IPS-20b (cell line): ENCODE data around the gene IFT20.

Experiments
- H3K27ac ChIP-seq: one replicate; pipeline ENCODE4 v1.5.1; 2013; ENCODE audit warnings: low read length
- H3K27me3 ChIP-seq: 2 replicates; pipeline ENCODE4 v1.6.1; 2013; ENCODE audit warnings: mild to moderate bottlenecking, low read length, inconsistent platforms; ENCODE audit not compliant: insufficient read depth
- H3K36me3 ChIP-seq: 2 replicates; pipeline ENCODE4 v1.6.1; 2013; ENCODE audit warnings: low read depth, mild to moderate bottlenecking, inconsistent platforms, low read length, moderate library complexity; ENCODE audit not compliant: insufficient read depth
- H3K4me1 ChIP-seq: 2 replicates; pipeline ENCODE4 v1.6.1; 2013; ENCODE audit warnings: mild to moderate bottlenecking, control low read depth, inconsistent platforms, low read length, moderate library complexity; ENCODE audit not compliant: insufficient read depth
- H3K4me3 ChIP-seq: 2 replicates; pipeline ENCODE4 v1.5.1; 2013; ENCODE audit warnings: mild to moderate bottlenecking, low read length, inconsistent platforms
- H3K9ac ChIP-seq: 2 replicates; pipeline ENCODE4 v1.6.1; 2013; ENCODE audit warnings: low read depth, mild to moderate bottlenecking, inconsistent platforms, low read length, moderate library complexity
- H3K9me3 ChIP-seq: 2 replicates; pipeline ENCODE4 v1.6.1; 2013; ENCODE audit warnings: mild to moderate bottlenecking, low read depth, low read length, inconsistent platforms; ENCODE audit not compliant: insufficient read depth

Gene IFT20, protein sequence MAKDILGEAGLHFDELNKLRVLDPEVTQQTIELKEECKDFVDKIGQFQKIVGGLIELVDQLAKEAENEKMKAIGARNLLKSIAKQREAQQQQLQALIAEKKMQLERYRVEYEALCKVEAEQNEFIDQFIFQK

DNA sequence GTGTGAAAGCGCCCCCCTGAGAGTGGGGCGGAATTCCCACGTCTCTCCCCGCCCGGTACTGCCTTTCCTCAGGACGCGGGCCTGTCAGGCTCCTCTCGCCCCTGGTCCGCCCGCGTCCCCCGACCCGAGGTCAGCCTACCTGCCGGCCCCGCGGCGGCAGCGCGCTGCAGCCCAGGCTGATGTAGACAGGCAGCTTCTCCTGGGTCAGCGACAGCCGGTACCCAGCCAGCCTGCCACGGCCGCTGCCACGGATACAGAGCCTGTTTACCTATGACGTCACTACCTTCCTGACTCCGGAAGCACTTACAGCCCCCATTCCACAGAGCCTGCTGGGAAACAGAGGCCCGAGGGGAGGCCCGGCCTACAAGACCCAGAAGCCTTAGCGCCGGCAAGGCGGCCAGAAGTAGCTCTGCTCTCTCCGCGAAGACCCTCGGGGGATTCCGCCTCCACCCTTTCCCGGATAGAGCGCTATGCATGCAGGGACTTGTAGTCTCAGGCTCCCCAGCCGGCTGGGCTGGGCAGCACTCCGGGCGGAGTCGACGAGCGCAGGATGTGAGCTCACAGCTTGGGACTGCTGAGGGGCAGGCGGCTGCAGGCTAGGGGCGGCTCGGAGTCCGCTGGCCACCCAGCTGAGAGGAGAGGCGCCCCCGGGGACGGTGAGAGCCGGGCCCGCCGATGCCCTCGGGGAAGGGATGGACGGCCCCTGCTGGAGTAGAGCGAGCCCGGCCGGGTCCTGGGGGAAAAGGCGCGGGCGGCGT, at the start of gene IFT20, which contains the start of gene TNFAIP1:
IFT20 (minus strand) TSS at position 272 of the 758 bp plus-strand sequence. CDS start 3,487 bp downstream, outside the sequence.
TNFAIP1 (plus strand) TSS at position 561 of the 758 bp plus-strand sequence. CDS start 3,761 bp downstream, outside the sequence.
- Histone ChIP-seq H3K27ac (no peak within 1 kb of the TSS), H3K36me3 (peaks cover 7% of the 10 kb centered on the region; the same call in 1 of the 2 replicates), H3K9me3 (no peaks in the 10 kb centered on the region), H3K4me1 (peaks cover 8% of the 10 kb centered on the region), H3K9ac (peak within 1 kb of the TSS; percentile 77; the same call in 1 of the 2 replicates), H3K4me3 (peak within 1 kb of the TSS; percentile 92), H3K27me3 (no peaks in the 10 kb centered on the region)

DNA sequence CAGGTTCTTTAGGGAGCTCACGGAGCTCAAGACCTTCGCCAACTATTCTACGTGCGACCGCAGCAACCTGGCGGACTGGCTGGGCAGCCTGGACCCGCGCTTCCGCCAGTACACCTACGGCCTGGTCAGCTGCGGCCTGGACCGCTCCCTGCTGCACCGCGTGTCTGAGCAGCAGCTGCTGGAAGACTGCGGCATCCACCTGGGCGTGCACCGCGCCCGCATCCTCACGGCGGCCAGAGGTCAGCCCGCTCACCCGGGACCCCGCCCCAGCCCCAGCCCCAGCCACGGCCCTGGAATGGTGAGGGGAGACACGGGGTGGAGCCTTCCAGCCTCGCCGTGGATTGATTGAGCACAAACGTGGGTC, 49.7 kb upstream of the IFT20 start:
- Histone ChIP-seq H3K36me3 (no peaks in the 10 kb centered on the region), H3K9me3 (no peaks in the 10 kb centered on the region), H3K27me3 (peaks cover 69% of the 10 kb centered on the region), H3K4me1 (no peaks in the 10 kb centered on the region), H3K4me3 (peak overlapping the region; percentile 76), H3K27ac (no peak overlapping the region), H3K9ac (no peak overlapping the region)

DNA sequence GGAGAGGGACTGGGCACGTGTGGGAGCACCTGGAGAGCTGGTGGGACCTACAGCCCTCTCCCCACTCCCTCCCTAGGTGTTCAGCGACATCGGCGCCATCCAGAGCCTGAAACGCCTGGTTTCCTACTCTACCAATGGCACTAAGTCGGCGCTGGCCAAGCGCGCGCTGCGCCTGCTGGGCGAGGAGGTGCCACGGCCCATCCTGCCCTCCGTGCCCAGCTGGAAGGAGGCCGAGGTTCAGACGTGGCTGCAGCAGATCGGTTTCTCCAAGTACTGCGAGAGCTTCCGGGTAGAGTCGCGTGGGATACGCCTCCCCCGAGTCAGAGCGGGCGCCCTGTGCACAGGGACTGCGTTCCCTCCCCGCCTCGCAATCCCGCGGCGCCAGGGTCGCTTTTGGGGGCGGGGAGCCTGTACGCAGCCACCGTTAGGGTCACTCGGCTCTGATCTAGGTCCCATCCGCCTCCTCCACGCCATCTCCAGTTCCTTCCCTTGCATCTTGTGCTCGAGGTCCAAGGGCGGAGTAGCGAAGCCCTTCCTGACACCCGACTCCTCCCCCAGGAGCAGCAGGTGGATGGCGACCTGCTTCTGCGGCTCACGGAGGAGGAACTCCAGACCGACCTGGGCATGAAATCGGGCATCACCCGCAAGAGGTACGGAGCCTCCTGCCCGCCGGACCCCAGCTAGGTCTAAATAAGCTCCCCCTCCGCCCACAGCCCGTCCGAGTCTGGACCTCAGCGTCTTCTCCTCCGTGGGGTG, 49.2 kb upstream of the IFT20 start:
- Histone ChIP-seq H3K4me1 (no peaks in the 10 kb centered on the region), H3K9ac (peak overlapping the region; percentile 39; the same call in 1 of the 2 replicates), H3K36me3 (no peaks in the 10 kb centered on the region), H3K27ac (no peak overlapping the region), H3K4me3 (peak overlapping the region; percentile 76), H3K9me3 (no peaks in the 10 kb centered on the region), H3K27me3 (peaks cover 75% of the 10 kb centered on the region)

DNA sequence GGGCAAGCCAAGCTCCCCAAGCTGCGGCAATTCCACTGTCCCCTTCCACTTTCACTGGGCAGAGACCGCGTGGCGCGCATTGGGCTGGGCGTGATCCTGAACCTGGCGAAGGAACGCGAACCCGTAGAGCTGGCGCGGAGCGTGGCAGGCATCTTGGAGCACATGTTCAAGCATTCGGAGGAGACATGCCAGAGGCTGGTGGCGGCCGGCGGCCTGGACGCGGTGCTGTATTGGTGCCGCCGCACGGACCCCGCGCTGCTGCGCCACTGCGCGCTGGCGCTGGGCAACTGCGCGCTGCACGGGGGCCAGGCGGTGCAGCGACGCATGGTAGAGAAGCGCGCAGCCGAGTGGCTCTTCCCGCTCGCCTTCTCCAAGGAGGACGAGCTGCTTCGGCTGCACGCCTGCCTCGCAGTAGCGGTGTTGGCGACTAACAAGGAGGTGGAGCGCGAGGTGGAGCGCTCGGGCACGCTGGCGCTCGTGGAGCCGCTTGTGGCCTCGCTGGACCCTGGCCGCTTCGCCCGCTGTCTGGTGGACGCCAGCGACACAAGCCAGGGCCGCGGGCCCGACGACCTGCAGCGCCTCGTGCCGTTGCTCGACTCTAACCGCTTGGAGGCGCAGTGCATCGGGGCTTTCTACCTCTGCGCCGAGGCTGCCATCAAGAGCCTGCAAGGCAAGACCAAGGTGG, 46.0 kb upstream of the IFT20 start:
- H3K9me3 ChIP-seq: no peaks in the 10 kb centered on the region
- H3K4me1 ChIP-seq: no peaks in the 10 kb centered on the region
- no peak overlapping the region for H3K27ac ChIP-seq
- H3K9ac ChIP-seq: no peak overlapping the region
- peak overlapping the region; percentile 48; the same call in 1 of the 2 replicates for H3K4me3 ChIP-seq
- peaks cover 74% of the 10 kb centered on the region for H3K27me3 ChIP-seq
- no peaks in the 10 kb centered on the region for H3K36me3 ChIP-seq

DNA sequence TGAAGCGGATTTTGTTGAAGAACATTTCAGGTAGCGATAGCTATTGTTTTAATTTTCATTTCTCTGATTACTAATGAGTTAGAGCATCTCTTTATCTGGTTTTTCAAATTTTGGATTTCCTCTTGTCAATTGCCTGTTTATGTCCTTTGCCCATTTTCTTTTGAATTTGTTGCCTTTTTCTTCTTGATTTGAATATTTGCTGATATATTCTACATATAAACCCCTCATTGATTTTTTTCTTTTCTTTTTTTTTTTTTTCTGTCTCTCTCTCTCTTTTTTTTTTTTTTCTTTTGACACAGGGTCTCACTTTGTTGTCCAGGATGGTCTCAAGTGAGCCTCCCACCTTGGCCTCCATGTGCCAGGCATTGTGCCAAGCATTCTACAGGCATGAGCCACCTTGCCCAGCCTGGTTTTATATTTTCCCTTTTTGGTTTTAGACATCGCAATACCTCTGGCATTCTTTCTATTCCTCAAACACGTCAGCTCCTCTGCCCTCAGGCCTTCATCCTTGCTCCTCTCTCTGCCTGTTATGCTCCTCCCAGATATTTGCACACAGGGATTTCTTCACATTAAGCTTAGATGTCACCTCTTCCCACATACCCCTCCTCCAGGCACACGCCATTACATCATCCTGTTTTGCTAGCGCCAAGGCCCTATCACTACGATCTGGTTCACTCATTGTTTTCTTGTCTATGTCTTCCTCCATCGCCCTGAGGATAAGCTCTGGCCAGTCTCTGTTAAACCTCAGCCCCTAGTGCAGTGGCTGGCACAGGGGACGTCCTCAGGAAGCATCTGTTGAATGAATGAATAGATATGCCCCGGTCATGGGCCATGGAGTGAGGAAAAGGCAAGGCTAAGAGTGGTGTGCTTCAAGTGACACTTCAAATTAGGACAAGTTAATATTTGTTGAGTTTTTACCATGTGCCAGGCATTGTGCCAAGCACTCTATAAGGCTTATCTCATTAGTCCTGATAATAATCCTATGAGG, 44.8 kb upstream of the IFT20 start:
- Histone ChIP-seq H3K4me3 (no peak overlapping the region), H3K36me3 (no peaks in the 10 kb centered on the region), H3K27me3 (peaks cover 62% of the 10 kb centered on the region), H3K9me3 (no peaks in the 10 kb centered on the region), H3K9ac (no peak overlapping the region), H3K27ac (no peak overlapping the region), H3K4me1 (no peaks in the 10 kb centered on the region)

DNA sequence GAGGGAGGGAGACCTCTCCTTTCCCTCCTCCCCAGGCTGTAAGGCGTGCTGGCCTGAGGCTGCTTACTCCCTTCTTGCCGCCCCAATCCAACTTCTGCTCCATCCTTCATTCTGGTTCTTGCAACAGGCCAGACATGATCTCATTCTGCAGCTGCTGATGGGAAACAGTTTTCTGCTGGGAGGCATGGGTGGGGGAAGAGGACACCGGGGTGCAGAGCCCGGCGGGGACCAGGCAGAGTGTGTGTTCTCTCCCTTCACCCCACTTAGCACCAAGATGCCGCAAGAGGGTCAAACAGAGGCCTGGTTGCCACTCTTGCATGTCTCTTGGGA, 37.6 kb upstream of the IFT20 start:
- peaks cover 9% of the 10 kb centered on the region; the same call in 1 of the 2 replicates for H3K4me1 ChIP-seq
- no peak overlapping the region for H3K9ac ChIP-seq
- H3K27me3 ChIP-seq: peaks cover 34% of the 10 kb centered on the region
- no peaks in the 10 kb centered on the region for H3K9me3 ChIP-seq
- no peak overlapping the region for H3K27ac ChIP-seq
- H3K36me3 ChIP-seq: no peaks in the 10 kb centered on the region
- peak overlapping the region; percentile 80; the same call in 1 of the 2 replicates for H3K4me3 ChIP-seq

DNA sequence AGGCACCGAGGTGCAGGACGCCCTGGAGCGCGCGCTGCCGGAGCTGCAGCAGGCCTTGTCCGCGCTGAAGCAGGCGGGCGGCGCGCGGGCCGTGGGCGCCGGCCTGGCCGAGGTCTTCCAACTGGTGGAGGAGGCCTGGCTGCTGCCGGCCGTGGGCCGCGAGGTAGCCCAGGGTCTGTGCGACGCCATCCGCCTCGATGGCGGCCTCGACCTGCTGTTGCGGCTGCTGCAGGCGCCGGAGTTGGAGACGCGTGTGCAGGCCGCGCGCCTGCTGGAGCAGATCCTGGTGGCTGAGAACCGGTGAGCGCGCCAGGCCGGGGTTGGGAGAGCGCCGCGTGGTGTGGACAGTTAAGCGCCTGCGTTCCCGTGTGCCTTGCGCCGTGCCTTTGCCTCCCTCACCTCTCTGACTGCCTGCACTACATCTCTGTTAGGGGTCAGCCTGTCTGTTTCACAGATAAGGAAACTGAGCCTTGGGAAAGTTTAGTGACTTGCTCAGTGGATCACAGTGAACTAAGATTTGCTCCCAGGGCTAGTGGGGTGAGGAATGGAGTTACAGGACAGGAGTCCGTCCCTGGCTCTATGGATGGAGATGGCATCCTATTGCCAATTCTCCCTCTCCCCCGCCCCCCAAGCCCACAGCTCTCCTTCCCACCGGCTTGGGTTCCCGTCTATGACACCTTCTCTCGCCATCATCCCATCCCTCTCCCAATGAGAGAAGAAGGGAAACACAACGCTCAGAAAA, 37.1 kb upstream of the IFT20 start:
- no peaks in the 10 kb centered on the region for H3K36me3 ChIP-seq
- peaks cover 34% of the 10 kb centered on the region for H3K27me3 ChIP-seq
- H3K4me1 ChIP-seq: peaks cover 9% of the 10 kb centered on the region; the same call in 1 of the 2 replicates
- H3K4me3 ChIP-seq: peak overlapping the region; percentile 80; the same call in 1 of the 2 replicates
- no peak overlapping the region for H3K27ac ChIP-seq
- no peaks in the 10 kb centered on the region for H3K9me3 ChIP-seq
- H3K9ac ChIP-seq: peak overlapping the region; percentile 51; the same call in 1 of the 2 replicates

DNA sequence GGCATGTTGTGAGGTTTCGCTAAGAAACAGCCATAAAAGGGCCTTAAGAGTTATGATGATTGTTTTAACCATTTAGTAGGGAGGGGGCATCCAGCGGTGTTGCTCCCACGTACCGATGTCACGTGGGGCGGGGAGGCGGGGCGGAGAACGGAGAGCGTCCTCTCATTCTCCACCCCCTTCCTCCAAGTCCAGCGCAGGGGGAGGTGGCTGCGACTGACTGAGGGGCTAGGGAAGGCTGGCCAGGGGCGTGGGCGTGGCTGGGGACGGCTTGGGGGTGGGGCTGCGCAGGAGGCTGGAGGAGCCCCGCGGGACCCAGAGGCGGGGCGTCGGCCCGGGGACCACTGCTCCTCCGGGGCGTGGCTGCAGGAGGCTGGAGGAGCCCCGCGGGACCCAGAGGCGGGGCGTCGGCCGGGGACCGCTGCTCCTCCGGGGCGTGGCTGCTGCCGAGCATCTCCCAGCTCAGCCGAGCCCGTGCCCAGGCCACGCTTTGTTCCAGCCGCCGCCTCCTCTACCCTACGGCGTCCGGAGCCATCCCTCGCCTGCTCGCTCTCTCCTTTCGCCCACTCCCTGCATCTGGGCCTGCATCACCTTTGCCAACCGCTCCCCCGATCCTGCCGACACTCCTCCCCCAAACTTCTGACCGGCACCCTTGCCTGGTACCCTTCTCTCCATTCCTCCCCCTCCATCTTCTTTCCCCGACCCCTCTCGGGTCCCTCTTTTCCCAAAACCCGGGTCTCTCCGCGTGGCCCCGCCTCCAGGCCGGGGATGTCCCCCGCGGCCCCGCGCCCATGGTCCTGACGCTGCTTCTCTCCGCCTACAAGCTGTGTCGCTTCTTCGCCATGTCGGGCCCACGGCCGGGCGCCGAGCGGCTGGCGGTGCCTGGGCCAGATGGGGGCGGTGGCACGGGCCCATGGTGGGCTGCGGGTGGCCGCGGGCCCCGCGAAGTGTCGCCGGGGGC, 36.3 kb upstream of the IFT20 start, which contains the start of gene SARM1:
SARM1 (plus strand) TSS at position 450 of the 958 bp plus-strand sequence; CDS start at position 789, 339 bp downstream.
- Histone ChIP-seq H3K4me1 (peaks cover 9% of the 10 kb centered on the region; the same call in 1 of the 2 replicates), H3K27ac (no peak within 1 kb of the TSS), H3K9me3 (no peaks in the 10 kb centered on the region), H3K27me3 (peaks cover 34% of the 10 kb centered on the region), H3K36me3 (no peaks in the 10 kb centered on the region), H3K9ac (peak within 1 kb of the TSS; percentile 51; the same call in 1 of the 2 replicates), H3K4me3 (peak within 1 kb of the TSS; percentile 80)

DNA sequence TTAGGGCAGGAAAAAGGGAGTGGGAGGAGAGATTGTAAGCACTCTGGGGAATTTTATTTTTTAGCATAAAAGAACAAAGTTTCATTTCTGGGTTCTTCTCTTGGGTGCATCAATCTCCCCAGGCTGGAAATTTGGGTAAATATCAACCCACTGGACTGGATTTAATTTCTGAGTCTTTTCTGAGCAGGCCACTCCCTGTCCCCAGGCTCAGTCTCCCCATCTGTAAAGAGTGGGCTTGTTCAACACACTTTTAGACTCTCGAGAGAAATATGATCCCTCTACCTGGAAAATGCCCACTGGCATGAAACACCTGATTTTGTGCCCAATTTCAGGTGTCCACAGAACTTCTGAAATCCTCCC, 35.5 kb upstream of the IFT20 start:
- H3K27me3 ChIP-seq: peaks cover 34% of the 10 kb centered on the region
- no peaks in the 10 kb centered on the region for H3K36me3 ChIP-seq
- H3K9ac ChIP-seq: peak overlapping the region; percentile 7; the same call in 1 of the 2 replicates
- H3K27ac ChIP-seq: no peak overlapping the region
- H3K4me1 ChIP-seq: peaks cover 9% of the 10 kb centered on the region; the same call in 1 of the 2 replicates
- no peaks in the 10 kb centered on the region for H3K9me3 ChIP-seq
- H3K4me3 ChIP-seq: peak overlapping the region; percentile 55
